Activated CD8-positive, alpha-beta memory T cell treated with anti-CD3 and anti-CD28 coated beads for 48 hours (primary cell): ENCODE data around the gene CCRL2.
"Not testable (repeated sequence)": the region's sequence is repeated elsewhere in the genome, so short reads cannot be mapped to it uniquely, and the experiment has no call there.

Source experiments
- DNase-seq, 3 experiments: peaks; one replicate each; pipeline ENCODE4 v3.0.0-alpha.2; 2020; ENCODE audit warnings: low read depth in 2 of 3, low spot score in 2 of 3

Gene CCRL2

DNA sequence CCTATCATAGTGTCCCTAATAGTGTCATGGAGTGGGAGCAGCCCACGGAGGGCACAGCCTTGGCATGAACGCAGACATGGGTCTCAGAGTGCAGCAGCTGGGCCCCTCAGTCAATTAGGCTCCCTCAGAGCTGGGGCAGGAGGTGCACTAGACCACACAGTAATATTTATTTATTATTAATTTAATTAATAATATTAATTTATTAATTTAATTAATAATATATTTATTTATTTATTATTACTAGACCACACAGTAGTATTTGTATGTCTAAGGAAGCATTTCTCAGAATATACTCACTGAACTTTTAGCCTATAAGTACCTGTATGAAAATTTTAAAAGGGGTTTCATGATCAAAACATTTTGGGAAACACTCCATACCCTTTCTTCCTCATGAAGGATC lies 5.5 kb upstream of the CCRL2 start:
- no peak for DNase-seq

DNA sequence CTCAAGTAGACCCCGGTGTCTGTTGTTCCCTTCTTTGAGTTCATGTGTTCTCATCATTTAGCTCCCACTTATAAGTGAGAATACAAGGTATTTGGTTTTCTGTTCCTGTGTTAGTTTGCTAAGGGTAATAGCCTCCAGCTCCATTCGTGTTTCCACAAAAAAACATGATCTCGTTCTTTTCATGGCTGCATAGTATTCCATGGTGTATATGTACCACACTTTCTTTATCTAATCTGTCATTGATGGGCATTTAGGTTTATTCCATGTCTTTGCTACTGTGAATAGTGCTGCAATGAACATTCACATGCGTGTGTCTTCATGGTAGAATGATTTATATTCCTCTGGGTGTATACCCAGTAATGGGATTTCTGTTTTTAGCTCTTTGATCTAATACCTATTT lies 4.2 kb upstream of the CCRL2 start:
- DNase-seq, result not testable (repeated sequence)

DNA sequence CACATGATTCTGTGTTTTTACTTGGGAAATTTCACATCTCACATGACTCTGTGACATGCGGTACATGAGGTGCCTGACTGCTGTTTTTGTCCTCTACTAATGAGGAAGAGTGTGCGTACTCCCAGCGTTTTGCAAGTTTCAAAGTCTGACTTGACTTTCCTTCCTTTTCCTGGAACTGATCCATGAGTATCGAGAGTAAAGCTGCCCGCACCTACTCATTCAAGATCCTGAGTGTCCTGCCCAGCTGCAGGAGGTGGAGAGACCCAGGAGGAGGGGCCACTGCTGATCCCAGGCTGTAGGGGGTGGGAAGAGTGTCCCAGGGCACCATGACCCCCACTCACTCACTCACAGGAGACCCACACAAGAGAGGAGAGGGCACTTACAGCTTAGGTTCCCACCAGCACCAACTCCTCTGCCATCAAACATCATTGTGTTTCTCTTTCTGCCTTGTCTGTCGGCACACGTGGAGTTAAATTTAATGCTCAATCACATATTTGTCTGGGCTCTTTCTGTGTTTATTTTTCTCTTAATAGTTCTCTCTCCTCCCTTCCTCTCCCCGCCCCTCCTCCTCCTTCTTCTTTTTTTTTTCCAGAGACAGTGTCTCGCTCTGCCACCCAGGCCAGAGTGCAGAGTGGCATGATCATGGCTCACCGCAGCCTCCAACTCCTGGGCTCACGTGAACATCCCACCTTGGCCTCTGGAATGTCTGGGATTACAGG lies 1.6 kb upstream of the CCRL2 start:
- DNase-seq, result no peak

DNA sequence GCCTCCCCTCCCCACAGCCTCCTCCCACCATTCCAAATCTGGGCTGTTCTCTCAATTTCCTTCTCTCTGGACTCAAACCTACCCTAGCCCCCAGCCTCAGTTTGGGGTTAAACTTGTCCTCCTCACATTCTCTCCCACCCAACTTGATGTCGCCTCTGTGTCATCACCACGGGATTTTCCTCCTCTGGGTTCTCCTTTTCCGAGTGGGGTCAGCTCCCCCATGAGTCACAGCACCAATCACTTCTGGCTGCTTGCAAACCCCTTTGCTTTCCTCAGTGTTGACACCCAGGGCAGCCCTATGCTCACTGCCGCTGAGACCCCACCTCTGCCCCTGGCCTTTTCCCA lies 644 bp upstream of the CCRL2 start:
- no peak for DNase-seq

DNA sequence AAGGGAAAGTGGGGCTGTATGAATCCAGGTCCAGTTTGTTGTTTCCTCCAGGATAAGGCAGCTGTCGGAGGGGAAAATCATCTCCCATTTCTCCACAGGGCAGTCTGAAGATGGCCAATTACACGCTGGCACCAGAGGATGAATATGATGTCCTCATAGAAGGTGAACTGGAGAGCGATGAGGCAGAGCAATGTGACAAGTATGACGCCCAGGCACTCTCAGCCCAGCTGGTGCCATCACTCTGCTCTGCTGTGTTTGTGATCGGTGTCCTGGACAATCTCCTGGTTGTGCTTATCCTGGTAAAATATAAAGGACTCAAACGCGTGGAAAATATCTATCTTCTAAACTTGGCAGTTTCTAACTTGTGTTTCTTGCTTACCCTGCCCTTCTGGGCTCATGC lies 911 bp downstream of the CCRL2 start:
- DNase-seq, result no peak

DNA sequence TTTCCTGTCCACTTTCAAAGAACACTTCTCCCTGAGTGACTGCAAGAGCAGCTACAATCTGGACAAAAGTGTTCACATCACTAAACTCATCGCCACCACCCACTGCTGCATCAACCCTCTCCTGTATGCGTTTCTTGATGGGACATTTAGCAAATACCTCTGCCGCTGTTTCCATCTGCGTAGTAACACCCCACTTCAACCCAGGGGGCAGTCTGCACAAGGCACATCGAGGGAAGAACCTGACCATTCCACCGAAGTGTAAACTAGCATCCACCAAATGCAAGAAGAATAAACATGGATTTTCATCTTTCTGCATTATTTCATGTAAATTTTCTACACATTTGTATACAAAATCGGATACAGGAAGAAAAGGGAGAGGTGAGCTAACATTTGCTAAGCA lies 1.8 kb downstream of the CCRL2 start:
- DNase-seq, result no peak

DNA sequence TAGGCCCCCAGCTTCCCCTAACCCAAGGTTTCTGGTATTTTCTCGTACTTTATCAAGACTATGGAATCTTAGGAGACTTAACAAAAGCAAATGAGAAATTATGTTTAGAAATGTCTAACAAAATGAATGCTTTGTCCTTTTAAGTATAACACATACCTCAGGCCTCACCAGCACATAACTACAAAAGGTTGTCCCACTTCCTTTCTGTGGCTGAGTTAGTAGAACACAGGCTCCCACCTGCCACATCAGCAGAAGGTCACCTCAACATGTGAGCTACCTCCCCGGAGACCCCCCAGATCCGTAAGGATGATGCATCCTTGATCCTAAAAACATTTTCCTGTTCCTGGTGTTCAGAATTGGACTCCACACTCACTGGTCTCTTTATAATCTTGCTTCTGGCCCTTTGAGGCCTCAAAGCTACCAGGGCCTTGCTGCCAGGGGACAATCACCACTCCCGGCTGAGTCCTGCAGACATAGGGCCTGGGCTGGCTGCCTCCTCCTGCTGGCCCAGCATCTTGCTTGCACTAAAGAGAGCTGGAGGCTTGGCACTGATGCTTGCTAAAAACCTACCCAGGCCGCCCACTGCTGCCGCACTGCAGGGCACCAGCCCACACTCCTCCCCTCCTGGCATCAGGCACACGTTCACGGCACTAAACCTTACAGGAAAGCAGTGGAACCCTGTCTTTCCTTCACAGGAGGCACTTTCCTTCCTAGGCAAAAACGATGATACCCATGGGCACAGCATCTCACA lies 2.9 kb downstream of the CCRL2 start:
- DNase-seq, result no peak

DNA sequence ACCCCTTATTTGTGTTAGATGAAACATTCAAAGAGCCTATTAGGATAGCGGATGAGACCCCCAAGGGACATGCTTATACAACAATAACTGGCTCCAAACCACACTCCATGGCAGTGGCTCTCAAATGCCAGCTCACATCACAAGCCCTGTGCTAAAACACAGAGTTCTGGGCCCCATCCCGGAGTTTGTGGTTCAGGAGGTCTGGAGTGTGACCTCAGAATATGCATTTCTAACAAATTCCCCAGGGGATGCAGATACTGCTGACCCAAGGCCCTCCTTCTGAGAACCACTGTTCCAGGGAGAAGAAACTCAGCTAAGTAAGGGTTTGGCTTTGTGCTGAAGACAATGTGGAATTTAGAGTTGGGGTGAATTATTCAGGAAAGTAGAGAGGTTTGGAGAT lies 3.6 kb downstream of the CCRL2 start:
- no peak for DNase-seq

DNA sequence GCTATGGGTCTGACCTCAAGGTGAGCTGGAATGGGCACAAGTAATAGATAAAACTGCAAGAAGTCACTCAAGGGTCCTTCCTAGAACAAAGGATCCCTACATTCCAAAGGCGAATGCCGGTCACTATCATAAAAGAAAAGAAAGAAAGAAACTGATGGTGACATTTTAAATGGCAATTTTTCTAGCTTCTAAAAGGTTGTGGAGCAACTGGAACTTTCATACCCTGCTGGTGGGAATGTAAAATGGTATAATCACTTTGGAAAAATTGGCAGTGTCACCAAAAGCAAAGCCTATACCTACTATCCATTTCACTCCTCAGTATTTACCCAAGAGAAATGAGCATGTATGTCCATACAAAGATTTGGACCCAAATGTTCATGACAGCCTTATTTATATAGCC lies 4.2 kb downstream of the CCRL2 start:
- no peak for DNase-seq

DNA sequence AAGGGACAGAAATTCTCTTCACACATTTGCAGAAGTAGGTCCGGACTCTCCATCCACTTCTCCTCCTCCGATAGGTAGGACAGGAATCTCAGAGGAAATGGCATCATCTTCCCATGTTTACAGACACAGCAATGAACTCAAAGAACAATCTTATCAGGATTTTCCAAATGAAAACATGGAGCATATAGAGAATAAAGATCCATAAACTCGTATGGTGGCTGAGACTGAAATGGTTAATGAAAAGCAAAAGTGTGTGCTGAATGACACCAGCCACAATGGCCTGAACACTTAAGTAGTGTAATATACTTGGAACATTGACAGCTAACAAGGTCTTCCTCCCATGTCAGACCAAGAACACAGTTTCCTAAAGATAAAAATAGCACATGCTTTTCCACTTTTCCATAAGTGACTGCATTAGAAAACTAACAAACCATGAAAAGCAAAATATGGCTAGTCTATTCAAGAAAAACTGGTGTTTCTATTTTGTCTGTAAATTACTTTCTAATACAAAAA lies 5.8 kb downstream of the CCRL2 start:
- no peak for DNase-seq

DNA sequence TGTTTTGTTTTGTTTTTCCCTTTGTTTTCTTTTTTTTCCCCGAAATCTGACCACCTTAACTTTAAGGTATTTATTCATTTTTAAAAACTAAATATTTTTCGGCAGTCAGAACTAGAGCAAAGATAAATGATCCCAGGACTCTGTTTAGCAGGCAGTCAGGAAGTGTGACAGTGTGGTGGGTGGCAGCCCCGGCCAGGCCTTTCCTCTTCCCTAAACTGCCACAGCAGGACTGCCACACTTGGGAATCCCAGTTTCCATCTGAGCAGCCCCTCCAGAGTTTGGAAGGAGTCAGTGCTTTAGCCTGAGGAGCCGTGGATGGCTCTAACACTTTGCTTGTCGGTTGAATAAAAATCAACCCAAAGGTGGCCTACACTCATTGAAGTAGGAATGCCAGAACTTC lies 6.9 kb downstream of the CCRL2 start:
- no peak for DNase-seq

DNA sequence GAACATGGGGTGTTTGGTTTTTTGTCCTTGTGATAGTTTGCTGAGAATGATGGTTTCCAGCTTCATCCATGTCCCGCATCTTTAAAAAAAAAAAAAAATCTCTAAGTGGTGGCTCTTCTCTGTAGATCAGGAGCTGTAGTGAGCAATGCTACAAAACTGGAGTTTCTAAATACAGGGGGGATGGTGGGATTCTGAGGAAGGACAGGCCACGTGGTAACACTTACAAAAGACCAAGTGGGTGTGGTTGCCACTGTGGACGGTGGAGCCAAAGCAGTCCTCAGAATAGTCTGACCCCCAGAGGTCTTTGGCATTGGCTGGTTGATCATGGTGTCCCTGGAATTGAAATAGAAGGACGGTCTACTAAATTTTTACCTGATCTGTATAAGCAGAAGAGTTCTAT lies 7.7 kb downstream of the CCRL2 start:
- DNase-seq, result no peak

DNA sequence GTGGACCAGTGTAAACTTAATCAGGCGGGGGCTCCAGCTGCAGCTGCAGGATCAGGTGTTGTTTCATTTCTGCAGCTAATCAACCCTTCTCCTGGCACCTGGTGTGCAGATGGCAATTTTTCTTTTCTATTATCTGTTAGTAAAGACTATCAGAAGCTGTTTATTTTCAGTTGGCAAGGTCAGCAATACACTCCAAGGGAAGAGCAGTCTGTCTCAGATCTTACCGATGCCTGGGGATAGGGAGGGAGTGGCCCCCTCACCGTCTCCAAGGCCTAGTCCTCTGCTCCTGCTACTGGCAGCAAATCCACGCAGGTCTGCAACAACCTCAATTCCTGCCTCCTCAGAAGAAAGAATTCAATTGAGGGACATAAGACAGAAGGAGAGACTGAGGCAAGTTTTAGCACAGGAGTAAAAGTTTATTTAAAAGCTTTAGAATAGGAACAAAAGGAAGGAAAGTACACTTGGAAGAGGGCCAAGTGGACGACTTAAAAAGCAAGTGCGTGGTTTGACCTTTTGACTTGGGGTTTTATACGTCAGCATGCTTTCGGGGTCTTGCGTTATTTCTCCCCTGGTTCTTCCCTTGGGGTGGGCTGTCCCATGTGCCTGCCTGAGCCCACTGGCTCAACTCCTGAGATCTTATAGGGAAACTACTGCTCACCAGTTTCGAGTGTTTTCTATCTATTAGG lies 9.2 kb downstream of the CCRL2 start:
- no peak for DNase-seq

DNA sequence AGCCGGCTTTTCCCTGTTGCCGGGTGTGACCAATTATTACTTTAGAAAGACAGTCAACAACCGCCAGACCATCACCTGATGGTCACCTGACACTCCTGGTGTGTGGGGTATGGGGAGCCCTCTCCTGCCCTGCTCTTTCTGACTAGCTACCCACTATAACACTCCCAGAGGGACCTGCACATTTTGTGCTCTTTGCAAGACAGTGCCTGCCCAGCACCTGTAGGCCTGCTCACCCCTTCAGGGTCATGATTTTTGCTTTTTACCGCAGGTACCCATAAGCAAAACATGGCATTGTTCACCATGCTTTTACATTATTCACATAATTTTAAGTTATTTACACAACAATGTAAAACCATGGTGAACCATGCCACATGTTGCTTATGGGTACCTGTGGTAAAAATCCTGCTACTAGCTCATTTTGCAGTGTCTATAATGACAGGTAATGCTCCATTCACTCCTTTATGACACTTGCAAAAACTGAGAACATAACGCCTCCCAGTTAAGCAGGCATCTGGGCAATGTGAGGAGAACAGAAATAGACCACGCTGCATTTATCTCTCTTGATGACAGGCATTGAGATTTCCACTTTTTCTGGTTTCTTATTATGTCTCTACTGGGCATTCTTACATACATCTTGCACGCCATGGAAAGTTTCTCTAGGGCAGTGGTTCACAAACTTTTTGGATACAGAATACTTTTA lies 9.9 kb downstream of the CCRL2 start:
- DNase-seq, result no peak

DNA sequence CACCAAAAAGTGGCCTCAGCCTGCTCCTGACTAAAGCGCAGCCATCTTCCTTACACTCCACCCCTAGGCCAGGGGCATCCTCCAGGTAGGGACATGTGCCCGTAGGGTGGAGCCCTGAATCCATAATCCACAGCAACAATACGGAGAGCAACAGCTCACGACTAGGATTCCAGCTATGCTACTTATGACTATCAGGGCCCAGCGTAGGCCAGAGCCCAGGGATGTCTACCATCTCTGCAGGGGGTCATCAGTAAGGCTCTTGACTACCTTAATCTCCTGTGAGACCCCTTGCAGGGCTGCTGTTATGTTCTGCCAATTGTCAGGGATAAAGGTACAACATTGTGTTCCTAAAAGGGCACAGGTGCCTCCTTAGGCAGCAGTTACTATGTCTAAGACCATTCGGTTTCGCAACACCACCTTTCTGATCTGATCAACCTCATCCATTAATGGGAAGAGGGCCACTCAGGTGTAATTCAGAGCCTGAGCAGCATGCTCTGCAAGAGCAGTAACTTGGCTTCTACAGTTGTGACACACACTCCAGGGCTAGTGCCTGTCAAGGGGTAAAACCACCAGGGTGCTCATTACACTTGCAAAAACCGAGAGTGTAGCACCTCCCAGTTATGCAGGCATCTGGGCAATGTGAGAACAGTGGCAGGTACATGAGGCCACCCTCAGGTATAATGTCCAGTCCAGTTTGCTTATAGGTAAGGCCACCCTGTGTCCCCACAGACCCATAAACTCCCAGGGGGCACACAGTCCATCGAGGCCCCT lies 11.0 kb downstream of the CCRL2 start:
- no peak for DNase-seq

DNA sequence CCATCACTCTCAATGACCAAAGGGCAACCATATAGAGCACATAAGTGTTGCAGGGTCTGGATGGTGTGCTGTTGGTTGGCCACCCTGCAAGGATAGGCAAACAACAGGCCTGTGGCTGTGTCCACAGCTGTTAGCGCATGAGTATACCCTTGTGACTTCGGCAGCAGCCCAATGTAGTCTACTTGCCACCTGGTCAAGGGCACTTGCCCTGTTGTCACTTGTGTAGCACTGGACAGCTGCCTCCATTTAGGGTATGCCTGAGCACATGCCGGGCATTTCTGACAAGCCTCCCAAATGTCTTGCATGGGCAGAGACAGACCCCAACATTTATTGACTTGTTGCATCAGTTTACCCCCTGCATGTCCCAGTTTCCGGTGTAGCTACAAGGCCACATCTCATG lies 12.8 kb downstream of the CCRL2 start:
- DNase-seq, result no peak

DNA sequence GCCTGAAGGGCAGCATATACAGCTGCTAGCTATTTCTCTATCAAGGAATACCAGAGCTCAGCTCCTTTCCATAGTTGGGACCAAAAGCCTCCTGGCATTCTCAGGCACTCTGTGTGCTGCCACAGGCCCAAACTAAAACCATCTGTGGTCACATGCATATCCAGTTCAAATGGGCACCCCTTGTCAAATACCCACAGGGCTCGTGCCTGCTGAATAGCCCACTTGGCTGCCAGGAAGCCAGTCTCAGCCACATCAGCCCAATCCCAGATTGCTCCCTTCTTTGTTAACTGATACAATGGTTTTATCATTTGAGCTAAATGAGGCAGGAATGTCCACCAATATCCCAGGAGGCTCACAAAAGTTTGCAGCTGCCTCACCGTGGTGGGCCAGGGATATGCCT lies 13.9 kb downstream of the CCRL2 start:
- DNase-seq, result no peak

DNA sequence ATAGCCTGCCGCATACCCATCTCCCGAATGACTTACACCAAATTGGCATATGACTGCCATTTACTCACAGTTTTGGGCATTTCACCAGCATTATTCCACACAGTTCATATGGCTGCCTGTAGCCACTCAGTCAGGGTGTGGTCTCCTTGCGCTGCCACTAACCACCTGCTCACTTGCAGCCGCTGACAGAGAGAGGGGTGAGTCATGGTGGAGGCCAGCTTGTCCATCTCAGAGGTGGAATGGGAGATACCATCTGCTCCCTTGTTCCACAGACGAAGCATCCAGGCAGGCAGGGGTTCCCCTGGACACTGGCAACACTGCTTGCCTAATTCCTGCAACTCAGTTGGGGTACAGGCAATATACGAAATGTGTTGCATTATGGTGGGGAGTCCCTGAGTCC lies 15.6 kb downstream of the CCRL2 start:
- DNase-seq, result no peak

DNA sequence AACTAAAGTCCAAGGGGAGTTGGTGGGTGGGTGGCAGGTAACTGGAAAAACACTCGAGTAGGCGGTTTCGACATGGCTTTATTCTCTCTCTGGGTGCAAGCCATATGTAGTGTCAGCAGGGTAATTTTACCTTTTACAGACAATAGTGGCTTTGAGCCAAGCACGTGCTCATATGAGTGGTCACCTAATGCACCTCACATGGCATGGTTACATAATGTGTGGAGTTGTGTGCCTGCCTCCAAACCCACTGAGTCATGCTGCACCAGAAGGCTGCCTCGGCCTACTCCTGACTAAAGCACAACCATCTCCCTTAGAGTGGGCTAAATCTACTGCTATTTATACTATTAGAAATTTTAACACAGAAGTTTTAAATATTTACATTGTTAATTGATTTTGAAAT lies 16.5 kb downstream of the CCRL2 start:
- no peak for DNase-seq

DNA sequence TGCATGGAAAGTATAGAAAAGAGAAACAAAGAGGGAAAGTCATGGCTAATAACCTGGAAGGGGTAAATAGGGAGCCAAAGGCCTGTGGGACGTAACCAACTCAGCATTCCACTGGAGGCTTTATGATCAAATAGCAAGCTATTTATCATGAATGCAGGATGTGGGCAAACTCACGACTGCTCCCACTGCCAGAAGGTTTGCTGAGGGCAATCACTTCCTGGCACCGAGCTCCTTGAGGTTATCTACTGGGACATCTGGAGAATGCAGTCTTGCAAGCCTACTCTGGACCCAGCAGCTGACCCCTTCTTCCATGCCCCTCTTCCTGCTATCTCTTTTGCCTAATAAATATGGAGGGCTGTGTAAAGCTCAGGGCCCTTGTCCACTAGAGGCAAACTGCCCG lies 19.4 kb downstream of the CCRL2 start:
- not testable (repeated sequence) for DNase-seq

DNA sequence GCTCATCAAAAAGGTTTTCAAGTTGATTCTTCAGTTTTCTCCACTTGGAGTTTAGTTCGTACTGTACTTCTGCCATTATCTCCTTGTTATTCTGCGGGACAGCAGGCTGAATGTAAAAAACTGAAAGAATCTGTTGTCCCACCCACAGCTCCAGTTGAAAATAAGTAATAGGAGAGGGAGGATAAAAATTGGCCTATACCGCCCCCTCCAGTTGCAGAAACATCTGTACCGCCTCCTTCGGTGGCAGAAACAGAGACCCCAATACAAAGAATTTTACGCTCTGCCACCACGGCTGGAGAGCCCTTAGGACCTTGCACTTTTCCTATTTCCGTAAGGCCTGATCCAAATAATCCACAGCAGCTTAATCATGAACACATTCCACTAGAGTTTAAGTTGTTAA lies 20.3 kb downstream of the CCRL2 start:
- DNase-seq, result not testable (repeated sequence)
